ENCODE data around the gene ARHGAP45. TPM values are rescaled to one million over a fixed set of nuclear protein-coding genes. Genes with fewer than 3 reads are reported as not detected.

ARHGAP45 gene
- total and polyA plus RNA-seq, 2 of the 8 experiments (the other 6 are each of a cell fraction or from before 2014, with no cell fraction given): 31.4 to 41.8 TPM

DNA sequence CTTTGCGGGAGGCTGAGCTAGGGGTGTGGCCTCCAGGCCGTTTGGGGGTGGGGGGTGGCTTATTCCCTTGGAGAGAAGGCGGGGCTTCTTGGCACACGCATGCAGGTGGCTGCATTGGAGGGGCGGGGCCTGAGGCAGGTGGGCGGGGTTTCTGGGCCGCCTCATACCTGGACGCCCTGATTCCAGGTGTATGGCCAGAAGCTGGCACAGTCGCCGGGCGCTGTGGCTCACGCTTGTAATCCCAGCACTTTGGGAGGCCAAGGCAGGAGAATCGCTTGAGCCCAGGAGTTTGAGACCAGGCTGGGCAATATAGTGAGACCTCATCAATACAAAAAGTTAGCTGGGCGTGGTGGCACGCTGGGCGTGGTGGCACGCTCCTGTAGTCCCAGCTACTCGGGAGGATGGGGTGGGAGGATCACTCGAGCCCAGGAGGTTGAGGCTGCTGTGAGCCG lies 19.2 kb upstream of the ARHGAP45 start (continued):
- TF ChIP-seq HDAC6 (IDR thresholded peaks at IDR 0.05; ENCODE audit: low read depth, low read length) (no peak), SP2 (IDR thresholded peaks at IDR 0.05; ENCODE audit: low read length) (no peak), POU5F1 (IDR thresholded peaks at IDR 0.05; ENCODE audit: low read depth, low read length) (no peak), YY1 (IDR thresholded peaks at IDR 0.05; ENCODE audit: low read depth, low read length) (no peak), SP1 (IDR thresholded peaks at IDR 0.05; ENCODE audit: low read depth, low read length) (no peak), KDM5A (IDR thresholded peaks at IDR 0.05; ENCODE audit: low read length) (no peak), HDAC2 (IDR thresholded peaks at IDR 0.05; ENCODE audit: borderline replicate concordance in 1 of 2, low read depth in 2 of 2, low read length in 2 of 2) (no peak)
